Testis (tissue), 3 donors: ENCODE data around the gene OXNAD1. TPM values are rescaled to one million over a fixed set of nuclear protein-coding genes. Genes with fewer than 3 reads are reported as not detected.

Experiments
- DNase-seq: peaks from one replicate; pipeline ENCODE4 v3.0.0-alpha.2; 2019
- H3K27ac ChIP-seq, 2 donors: fragments of 200-600 bp; sonication (generic); one replicate each; pipeline ENCODE4 v1.5.1; 2019
- H3K27me3 ChIP-seq: fragments of 200-600 bp; sonication (generic); one replicate; pipeline ENCODE4 v1.5.1; 2019
- H3K36me3 ChIP-seq: fragments of 200-600 bp; sonication (generic); one replicate; pipeline ENCODE4 v1.5.1; 2017; ENCODE audit warnings: low read depth; ENCODE audit errors: missing control alignments
- H3K4me1 ChIP-seq: fragments of 200-600 bp; sonication (generic); one replicate; pipeline ENCODE4 v1.5.1; 2019
- H3K4me3 ChIP-seq, 2 donors: fragments of 200-600 bp; sonication (generic); one replicate each; pipeline ENCODE4 v1.5.1; 2017 to 2019
- H3K9me3 ChIP-seq: fragments of 200-600 bp; sonication (generic); one replicate; pipeline ENCODE4 v1.5.1; 2017
- CTCF ChIP-seq, 3 experiments: fragments of 450-650 bp in 2 of 3; fragments of 200-600 bp in 1 of 3; sonication (generic) in 1 of 3; IDR thresholded peaks; one replicate each; pipeline ENCODE4 v1.5.1; 2016 to 2019; ENCODE audit warnings: antibody characterized with exemption in 3 of 3, mild to moderate bottlenecking in 2 of 3, moderate library complexity in 1 of 3
- POLR2A ChIP-seq: fragments of 450-650 bp; IDR thresholded peaks from one replicate; pipeline ENCODE4 v1.6.1; 2017; ENCODE audit warnings: antibody characterized with exemption, mild to moderate bottlenecking, moderate library complexity
- WGBS, 2 donors: methylation state at CpG; one replicate each; pipeline ENCODE4 v1.1.5; 2018; 5-methylcytosine and 5-hydroxymethylcytosine counted together
- intact Hi-C: fragments of 100-400 bp; cut with DNase I; formaldehyde crosslinking; loops from one replicate; pipeline ENCODE4 v1.15.1; 2023; ENCODE audit warnings: low total_unique reads
- polyA plus RNA-seq: library from polyadenylated mRNA; stranded (reverse); fragments of 350-450 nt; fragmentation: Illumina TruSeq; extraction: RNeasy Lipid Tissue Mini Kit (QIAGEN cat#74804); gene quantifications from one replicate; pipeline ENCODE4 v1.2.3, GENCODE V29; 2014; ENCODE audit warnings: low read depth, low replicate concordance; ENCODE audit not compliant: insufficient read depth
- total RNA-seq, 2 donors: library from RNA; depleted of rRNA; stranded (reverse); fragments of >200 nt; gene quantifications; one replicate each; pipeline ENCODE4 v1.2.3, GENCODE V29; 2016

Gene OXNAD1
- total and polyA plus RNA-seq, 3 donors from 2014 or later = 11.8 to 31.2 (median 27.3) TPM

GRCh38 chr3:16335772-16336645 lies 71.0 kb downstream of the OXNAD1 start:
- no peak overlapping the region for H3K4me3 ChIP-seq
- 71 to 72% methylated on average over 14 of the region's 14 CpGs for WGBS, 2 donors
- no peaks in the 10 kb centered on the region for H3K36me3 ChIP-seq
- intact Hi-C loops = no loop called here
- no peaks in the 10 kb centered on the region for H3K27me3 ChIP-seq
- peaks cover 12% of the 10 kb centered on the region for H3K4me1 ChIP-seq
- H3K9me3 ChIP-seq = no peaks in the 10 kb centered on the region
- peak overlapping the region; percentile 12 to 62 for H3K27ac ChIP-seq
- TF ChIP-seq POLR2A = no peak
- no peak for TF ChIP-seq CTCF (IDR thresholded peaks at IDR 0.05)
- no peak for DNase-seq

GRCh38 chr3:16336825-16337224 lies 71.8 kb downstream of the OXNAD1 start:
- Histone ChIP-seq H3K9me3 (no peaks in the 10 kb centered on the region), H3K27ac (peak overlapping the region in 1 of 2 donors; percentile 62), H3K4me1 (peaks cover 12% of the 10 kb centered on the region), H3K27me3 (no peaks in the 10 kb centered on the region), H3K36me3 (no peaks in the 10 kb centered on the region), H3K4me3 (no peak overlapping the region)
- intact Hi-C loops = no loop called here
- WGBS, 2 donors = 89 to 94% methylated on average over 6 of the region's 6 CpGs
- DNase-seq = no peak
- TF ChIP-seq CTCF (IDR thresholded peaks at IDR 0.05) (no peak), POLR2A (no peak)

- Histone ChIP-seq H3K36me3 (no peaks in the 10 kb centered on the region), H3K27me3 (no peaks in the 10 kb centered on the region), H3K27ac (no peak overlapping the region), H3K4me3 (no peak overlapping the region), H3K9me3 (no peaks in the 10 kb centered on the region), H3K4me1 (peaks cover 12% of the 10 kb centered on the region)
- intact Hi-C loops = no loop called here
- DNase-seq = peak; percentile 43
- 70 to 73% methylated on average over 15 of the region's 15 CpGs for WGBS, 2 donors
- no peak for TF ChIP-seq CTCF (IDR thresholded peaks at IDR 0.05)
These were observed 73.0 kb downstream of the OXNAD1 start for GRCh38 chr3:16337856-16338540.

- H3K27ac ChIP-seq = no peak overlapping the region
- no peaks in the 10 kb centered on the region for H3K36me3 ChIP-seq
- 83 to 85% methylated on average over 1 of the region's 1 CpG for WGBS, 2 donors
- H3K4me3 ChIP-seq = no peak overlapping the region
- TF ChIP-seq CTCF (IDR thresholded peaks at IDR 0.05) = no peak
- no peak for TF ChIP-seq POLR2A
- DNase-seq = no peak
- no peaks in the 10 kb centered on the region for H3K27me3 ChIP-seq
- intact Hi-C loops = no loop called here
- H3K9me3 ChIP-seq = no peaks in the 10 kb centered on the region
- peaks cover 12% of the 10 kb centered on the region for H3K4me1 ChIP-seq
These were observed 74.0 kb downstream of the OXNAD1 start for GRCh38 chr3:16338999-16339398.
